Duodenal mucosa (tissue), 2 donors: ENCODE measurements around the gene SMAD9.

Experiments
- H3K27ac ChIP-seq: one replicate; pipeline ENCODE4 v1.7.0; 2013; ENCODE audit warnings: low read depth, low read length
- H3K27me3 ChIP-seq, 2 donors: one replicate each; pipeline ENCODE4 v1.7.0; 2013; ENCODE audit warnings: low read length in 2 of 2, control low read depth in 1 of 2; ENCODE audit not compliant: insufficient read depth in 2 of 2, control insufficient read depth in 1 of 2
- H3K36me3 ChIP-seq, 2 donors: one replicate each; pipeline ENCODE4 v1.7.0; 2013; ENCODE audit warnings: low read length in 2 of 2, control low read depth in 1 of 2; ENCODE audit not compliant: insufficient read depth in 2 of 2, control insufficient read depth in 1 of 2
- H3K4me1 ChIP-seq, 2 donors: one replicate each; pipeline ENCODE4 v1.7.0; 2013; ENCODE audit warnings: low read length in 2 of 2, control low read depth in 1 of 2; ENCODE audit not compliant: insufficient read depth in 2 of 2, control insufficient read depth in 1 of 2
- H3K4me3 ChIP-seq, 2 donors: one replicate each; pipeline ENCODE4 v1.7.0; 2013; ENCODE audit warnings: low read length in 2 of 2, low read depth in 1 of 2
- H3K9ac ChIP-seq, 2 donors: one replicate each; pipeline ENCODE4 v1.7.0; 2013; ENCODE audit warnings: low read length in 2 of 2, low read depth in 1 of 2
- H3K9me3 ChIP-seq, 2 donors: one replicate each; pipeline ENCODE4 v1.7.0; 2013; ENCODE audit warnings: low read length in 2 of 2, control low read depth in 1 of 2; ENCODE audit not compliant: control insufficient read depth in 1 of 2

SMAD9 gene

DNA sequence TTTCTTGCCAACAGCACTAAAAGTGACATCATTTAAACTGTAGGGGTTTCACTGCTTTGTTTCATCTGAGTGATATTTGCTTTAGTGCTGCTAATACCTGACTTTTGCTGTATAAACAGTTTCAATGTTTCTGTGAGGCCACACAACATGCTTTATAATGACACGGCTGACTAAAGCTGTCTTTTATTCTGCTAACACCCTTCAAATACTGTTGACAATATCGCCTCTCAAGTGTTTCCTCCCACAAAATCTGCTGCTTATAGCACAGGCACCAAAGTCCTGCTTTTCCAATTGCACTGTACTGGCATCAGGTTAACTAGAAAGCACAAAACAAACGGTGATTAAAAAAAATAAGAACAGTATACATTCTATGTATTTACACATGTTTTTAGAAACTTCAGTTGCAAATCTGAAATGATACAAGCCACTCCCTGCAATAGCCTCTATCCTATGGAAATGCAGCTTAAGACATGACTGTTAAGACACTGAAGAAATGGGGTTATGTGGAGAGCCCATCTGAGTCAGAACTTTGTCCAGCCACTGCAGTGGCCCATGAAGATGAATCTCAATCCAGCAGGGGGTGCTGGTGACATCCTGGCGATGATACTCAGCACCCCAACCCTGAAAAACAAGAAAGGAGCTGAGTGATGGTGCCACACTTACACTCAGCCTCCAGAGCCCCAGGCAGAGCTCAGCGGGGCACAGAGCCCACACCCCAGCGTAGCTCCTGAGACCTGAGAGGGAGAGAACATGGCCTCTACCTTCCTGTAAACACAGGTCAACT lies 71.6 kb downstream of the SMAD9 start:
- Histone ChIP-seq H3K9ac (no peak overlapping the region), H3K27ac (no peak overlapping the region), H3K9me3 (no peaks in the 10 kb centered on the region), H3K4me3 (no peak overlapping the region), H3K4me1 (no peaks in the 10 kb centered on the region), H3K36me3 (no peaks in the 10 kb centered on the region), H3K27me3 (no peaks in the 10 kb centered on the region)

DNA sequence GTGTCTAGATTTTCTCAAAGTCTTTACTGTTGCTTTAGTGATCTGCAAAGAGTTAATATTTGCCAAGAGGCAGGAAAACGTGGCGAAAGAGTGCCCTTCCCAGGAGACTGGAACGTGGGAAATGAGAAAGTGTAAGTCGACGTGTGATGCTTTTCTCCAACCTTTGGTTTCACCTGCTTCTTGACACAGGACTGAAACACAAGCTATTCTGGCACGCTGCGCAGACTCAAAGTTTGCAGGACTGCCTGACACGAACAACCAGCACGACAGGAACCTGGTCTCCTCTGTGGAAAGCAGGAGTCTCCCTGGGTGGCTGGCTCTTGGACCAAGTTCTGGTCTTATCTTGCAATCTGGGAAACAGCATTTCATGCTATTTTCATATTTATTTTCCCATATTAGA lies 72.4 kb downstream of the SMAD9 start:
- no peaks in the 10 kb centered on the region for H3K27me3 ChIP-seq
- no peaks in the 10 kb centered on the region for H3K36me3 ChIP-seq
- H3K9me3 ChIP-seq, result no peaks in the 10 kb centered on the region
- H3K9ac ChIP-seq, result no peak overlapping the region
- no peaks in the 10 kb centered on the region for H3K4me1 ChIP-seq
- H3K4me3 ChIP-seq, result no peak overlapping the region
- H3K27ac ChIP-seq, result no peak overlapping the region

DNA sequence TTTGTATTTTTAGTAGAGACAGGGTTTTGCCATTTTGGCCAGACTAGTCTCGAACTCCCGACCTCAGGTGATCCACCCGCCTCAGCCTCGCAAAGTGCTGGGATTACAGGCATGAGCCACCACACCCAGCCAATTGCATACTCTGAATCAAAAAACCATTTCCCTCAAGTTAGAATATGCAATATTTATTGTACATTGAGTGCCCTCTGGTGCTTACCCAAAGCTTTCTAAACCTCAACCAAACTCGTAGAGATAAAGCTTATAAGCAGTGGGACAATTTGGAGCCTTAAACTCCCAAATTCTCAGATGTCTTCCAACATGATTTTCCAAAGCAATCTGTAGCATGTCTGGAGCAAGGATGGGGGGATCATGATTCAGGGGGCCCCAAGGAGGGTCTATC lies 78.6 kb downstream of the SMAD9 start:
- Histone ChIP-seq H3K27me3 (no peaks in the 10 kb centered on the region), H3K36me3 (no peaks in the 10 kb centered on the region), H3K9me3 (no peaks in the 10 kb centered on the region), H3K27ac (no peak overlapping the region), H3K9ac (no peak overlapping the region), H3K4me3 (no peak overlapping the region), H3K4me1 (no peaks in the 10 kb centered on the region)

DNA sequence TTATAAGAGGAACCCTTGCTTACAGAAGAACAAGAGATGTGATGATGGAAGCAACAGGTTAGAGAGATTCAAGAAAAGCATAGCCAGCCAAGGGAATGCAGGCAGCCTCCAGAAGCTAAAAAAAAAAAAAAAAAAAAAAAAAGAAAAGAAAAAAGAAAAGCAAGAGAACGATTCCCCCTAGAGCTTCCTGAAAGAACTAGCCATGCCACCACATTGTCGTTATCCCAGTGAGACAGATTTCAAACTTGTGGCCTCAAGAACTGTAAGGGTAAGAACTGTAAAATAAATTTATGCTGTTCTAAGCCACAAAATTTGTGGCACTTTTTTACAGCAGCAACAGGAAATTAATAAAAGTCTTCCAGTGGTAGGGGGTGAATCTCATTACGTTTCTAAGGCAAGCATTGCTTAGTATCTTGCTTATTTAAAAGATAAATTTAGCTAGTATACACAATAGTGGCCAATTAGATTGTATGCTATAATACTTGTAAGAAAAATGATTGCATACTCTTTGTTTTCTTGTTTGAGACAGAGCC lies 79.3 kb downstream of the SMAD9 start:
- Histone ChIP-seq H3K27ac (no peak overlapping the region), H3K9ac (no peak overlapping the region), H3K36me3 (no peaks in the 10 kb centered on the region), H3K4me3 (no peak overlapping the region), H3K9me3 (no peaks in the 10 kb centered on the region), H3K27me3 (no peaks in the 10 kb centered on the region), H3K4me1 (no peaks in the 10 kb centered on the region)

DNA sequence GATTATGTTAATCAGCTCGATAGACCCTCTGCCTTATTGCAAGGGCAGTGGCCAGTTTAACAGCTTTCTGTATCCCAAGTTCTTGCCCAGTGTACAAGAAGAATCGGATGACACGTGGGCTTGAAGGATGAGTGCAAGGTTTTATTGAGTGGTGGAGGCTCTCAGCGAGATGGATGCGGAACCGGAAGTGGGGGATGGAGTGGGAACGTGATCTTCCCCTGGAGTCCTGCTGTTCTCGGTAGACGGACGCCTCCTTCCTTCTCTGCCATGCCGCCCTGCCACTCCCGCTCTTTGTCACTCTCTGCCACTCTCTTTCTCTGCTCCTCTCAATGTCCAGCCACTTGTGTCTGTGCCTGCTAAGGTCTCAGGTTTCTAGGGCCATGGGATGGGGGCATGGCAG lies 80.1 kb downstream of the SMAD9 start:
- no peak overlapping the region for H3K4me3 ChIP-seq
- no peaks in the 10 kb centered on the region for H3K36me3 ChIP-seq
- no peaks in the 10 kb centered on the region for H3K9me3 ChIP-seq
- no peak overlapping the region for H3K27ac ChIP-seq
- H3K9ac ChIP-seq, result no peak overlapping the region
- H3K4me1 ChIP-seq, result no peaks in the 10 kb centered on the region
- no peaks in the 10 kb centered on the region for H3K27me3 ChIP-seq

DNA sequence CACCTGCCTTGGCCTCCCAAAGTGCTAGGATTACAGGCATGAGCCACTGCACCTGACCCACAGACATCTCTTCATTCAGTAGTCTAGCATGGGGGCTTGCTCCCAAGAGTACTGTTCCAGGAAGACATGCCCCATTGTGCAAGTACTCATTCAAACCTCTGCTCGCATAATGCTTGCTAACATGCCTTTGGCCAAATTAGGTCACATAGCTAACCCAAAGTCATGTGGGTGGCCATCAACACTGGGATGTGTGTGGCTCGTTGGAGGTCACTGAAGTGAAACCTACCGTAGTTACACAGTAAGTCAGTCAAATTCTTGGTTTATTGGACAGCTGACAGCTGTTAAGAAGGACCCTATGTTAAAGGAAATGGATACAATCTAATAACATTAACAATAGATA lies 80.8 kb downstream of the SMAD9 start:
- Histone ChIP-seq H3K4me3 (no peak overlapping the region), H3K9me3 (no peaks in the 10 kb centered on the region), H3K4me1 (no peaks in the 10 kb centered on the region), H3K36me3 (no peaks in the 10 kb centered on the region), H3K27me3 (no peaks in the 10 kb centered on the region), H3K9ac (no peak overlapping the region), H3K27ac (no peak overlapping the region)

DNA sequence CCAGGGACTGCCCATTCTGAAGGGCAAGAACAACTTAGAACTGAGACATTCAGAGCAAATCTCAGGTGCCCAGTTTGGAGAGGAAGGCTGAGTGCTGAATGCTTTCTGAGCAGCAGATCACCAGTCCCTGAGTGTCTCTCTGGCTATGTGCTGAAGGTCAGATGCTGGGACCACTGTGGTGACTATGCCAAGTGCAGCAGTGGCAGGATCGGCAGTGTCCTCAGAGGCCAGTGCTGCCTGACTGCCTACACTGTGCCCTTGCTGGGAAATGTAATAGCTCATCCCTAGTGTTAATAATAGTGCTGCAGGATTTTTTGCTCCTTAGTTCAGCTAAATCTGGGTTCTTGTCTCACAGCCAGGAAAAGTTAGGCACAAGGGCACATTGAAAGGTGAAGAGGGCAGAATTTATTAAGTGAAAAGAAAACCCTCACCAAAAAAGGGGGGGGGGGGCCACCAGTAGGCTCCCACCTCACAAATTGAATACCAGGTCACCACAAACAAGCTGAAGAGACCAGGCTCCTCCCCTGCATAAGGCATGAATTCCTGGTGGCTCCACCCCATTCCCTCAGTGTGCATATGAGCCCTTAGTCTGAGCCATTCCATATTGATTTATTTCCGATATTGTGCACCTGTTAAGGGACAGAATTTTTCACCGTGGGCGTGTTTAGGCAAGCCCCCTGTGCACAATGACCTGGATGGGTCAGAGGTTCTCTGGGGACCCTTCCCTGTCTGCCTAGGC lies 82.5 kb downstream of the SMAD9 start:
- Histone ChIP-seq H3K9me3 (no peaks in the 10 kb centered on the region), H3K27ac (no peak overlapping the region), H3K36me3 (no peaks in the 10 kb centered on the region), H3K4me1 (no peaks in the 10 kb centered on the region), H3K9ac (no peak overlapping the region), H3K27me3 (no peaks in the 10 kb centered on the region), H3K4me3 (no peak overlapping the region)

DNA sequence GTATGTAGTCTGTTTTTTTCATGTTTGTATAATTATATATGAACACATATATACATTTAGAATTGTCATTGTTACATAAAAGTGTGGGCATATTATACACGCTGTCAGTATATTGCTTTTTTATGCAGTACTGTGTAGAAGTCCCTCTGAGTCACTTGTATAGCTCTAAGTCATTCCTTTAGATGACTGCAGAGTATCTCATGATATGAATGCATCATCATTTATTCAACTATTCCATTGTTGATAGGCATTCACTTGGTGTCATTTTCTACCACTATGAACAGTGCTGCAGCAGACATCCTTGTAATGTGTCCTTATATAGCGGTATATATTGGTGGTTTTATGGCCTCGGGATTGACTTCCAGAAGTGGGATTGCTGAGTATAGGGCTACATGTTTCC lies 85.7 kb downstream of the SMAD9 start:
- no peaks in the 10 kb centered on the region for H3K4me1 ChIP-seq
- peaks cover 0 to 8% of the 10 kb centered on the region in 2 donors for H3K36me3 ChIP-seq
- H3K9me3 ChIP-seq, result no peaks in the 10 kb centered on the region
- no peaks in the 10 kb centered on the region for H3K27me3 ChIP-seq
- H3K4me3 ChIP-seq, result no peak overlapping the region
- no peak overlapping the region for H3K27ac ChIP-seq
- H3K9ac ChIP-seq, result no peak overlapping the region

DNA sequence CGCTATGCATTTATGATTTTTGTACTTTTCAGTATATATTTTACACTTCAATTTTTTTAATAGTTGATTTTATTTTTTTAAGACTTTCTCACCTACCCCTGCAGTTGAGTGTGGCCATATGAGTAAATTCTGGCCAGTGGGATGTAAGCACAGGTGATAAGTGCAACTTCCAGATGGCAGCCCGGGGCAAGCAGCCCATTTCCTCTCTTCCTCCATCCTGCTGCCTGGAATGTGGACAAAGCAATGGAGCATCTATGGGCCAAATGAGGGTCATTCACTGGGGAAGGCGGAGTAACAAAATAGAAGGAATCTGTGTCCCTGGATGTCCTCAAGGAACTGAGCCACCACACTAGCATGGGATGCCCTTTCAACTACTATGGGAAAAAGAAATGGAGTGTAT lies 88.7 kb downstream of the SMAD9 start:
- no peak overlapping the region for H3K9ac ChIP-seq
- peaks cover 6 to 9% of the 10 kb centered on the region in 2 donors for H3K36me3 ChIP-seq
- no peak overlapping the region for H3K4me3 ChIP-seq
- no peaks in the 10 kb centered on the region for H3K27me3 ChIP-seq
- no peak overlapping the region for H3K27ac ChIP-seq
- H3K4me1 ChIP-seq, result no peaks in the 10 kb centered on the region
- no peaks in the 10 kb centered on the region for H3K9me3 ChIP-seq

DNA sequence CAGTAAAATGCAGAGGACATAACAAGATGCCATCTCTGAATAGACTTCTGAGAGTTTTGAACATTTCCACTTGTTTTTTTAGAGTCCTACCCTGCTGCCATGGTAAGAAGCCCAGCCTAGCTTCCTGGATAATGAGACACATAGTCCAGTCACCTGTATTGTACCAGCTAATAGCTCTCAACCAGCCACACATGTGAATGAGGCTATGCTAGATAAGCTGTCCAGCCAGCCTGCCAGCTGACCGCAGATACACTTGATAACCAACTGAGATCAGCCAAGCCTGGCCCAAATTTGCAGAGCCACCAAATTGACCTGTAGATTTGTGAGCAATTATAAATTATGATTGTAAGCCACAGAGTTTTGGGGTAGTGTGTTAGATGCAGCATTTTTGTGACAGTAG lies 90.3 kb downstream of the SMAD9 start:
- H3K9me3 ChIP-seq, result no peaks in the 10 kb centered on the region
- peaks cover 6 to 9% of the 10 kb centered on the region in 2 donors for H3K36me3 ChIP-seq
- no peak overlapping the region for H3K9ac ChIP-seq
- no peaks in the 10 kb centered on the region for H3K4me1 ChIP-seq
- H3K4me3 ChIP-seq, result no peak overlapping the region
- no peaks in the 10 kb centered on the region for H3K27me3 ChIP-seq
- no peak overlapping the region for H3K27ac ChIP-seq
